Natural killer cell (primary cell): Measurements from ENCODE around the gene DLEC1. TPM values are rescaled to one million over a fixed set of nuclear protein-coding genes. Genes with fewer than 3 reads are reported as not detected.

Source experiments
- ATAC-seq, 3 donors: fragments of 150-1000 bp in 2 of 3; fragments of 200-7000 bp in 1 of 3; cut with Tn5 transposase; 1 replicate in 1 of 3; 2 replicates in 2 of 3; pipeline ENCODE4 v1.10.0; 2021; ENCODE audit warnings: mild to moderate bottlenecking in 2 of 3, moderate library complexity in 2 of 3
- DNase-seq, 2 donors: peaks; one replicate each; pipeline versions ENCODE4 v3.0.0 to v3.0.0-alpha.2; 2013 to 2021; ENCODE audit warnings: mixed read lengths in 1 of 2
- H3K27ac ChIP-seq: one replicate; pipeline ENCODE4 v1.5.1; 2013; ENCODE audit warnings: mild to moderate bottlenecking, low read length
- H3K27me3 ChIP-seq: one replicate; pipeline ENCODE4 v1.6.1; 2013; ENCODE audit warnings: low read length; ENCODE audit not compliant: control insufficient read depth, insufficient read depth
- H3K36me3 ChIP-seq: one replicate; pipeline ENCODE4 v1.6.1; 2013; ENCODE audit warnings: low read length; ENCODE audit not compliant: control insufficient read depth, insufficient read depth
- H3K4me1 ChIP-seq: one replicate; pipeline ENCODE4 v1.6.1; 2013; ENCODE audit warnings: low read length; ENCODE audit not compliant: control insufficient read depth, insufficient read depth
- H3K4me3 ChIP-seq: one replicate; pipeline ENCODE4 v1.5.1; 2013; ENCODE audit warnings: low read length
- H3K9me3 ChIP-seq: one replicate; pipeline ENCODE4 v1.6.1; 2013; ENCODE audit warnings: low read length; ENCODE audit not compliant: control insufficient read depth, insufficient read depth
- H3K27ac Mint-ChIP-seq, 2 donors: one replicate each; pipeline ENCODE4 v1.8.0; 2022; ENCODE audit warnings: mild to moderate bottlenecking in 2 of 2, mixed read lengths in 2 of 2, moderate library complexity in 1 of 2
- H3K27me3 Mint-ChIP-seq, 2 donors: one replicate each; pipeline ENCODE4 v1.8.0; 2022; ENCODE audit warnings: low read depth in 2 of 2, mixed read lengths in 2 of 2
- H3K36me3 Mint-ChIP-seq: one replicate; pipeline ENCODE4 v1.8.0; 2022; ENCODE audit warnings: mixed read lengths
- H3K4me1 Mint-ChIP-seq, 2 donors: one replicate each; pipeline ENCODE4 v1.8.0; 2022; ENCODE audit warnings: mixed read lengths in 2 of 2
- H3K4me3 Mint-ChIP-seq: one replicate; pipeline ENCODE4 v1.8.0; 2022; ENCODE audit warnings: mild to moderate bottlenecking, moderate library complexity, mixed read lengths
- H3K9me3 Mint-ChIP-seq, 2 donors: one replicate each; pipeline ENCODE4 v1.8.0; 2022; ENCODE audit warnings: mixed read lengths in 2 of 2
- WGBS: methylation state at CpG from one replicate; pipeline ENCODE4 v1.1.7; 2013; ENCODE audit warnings: missing lambda C conversion rate; ENCODE audit not compliant: insufficient coverage; 5-methylcytosine and 5-hydroxymethylcytosine counted together
- intact Hi-C: fragments of 100-400 bp; cut with micrococcal nuclease; formaldehyde crosslinking; loops from one replicate; pipeline ENCODE4 v1.14.2; 2022
- total RNA-seq, 4 donors: library from RNA; stranded (reverse); fragments of 120-200 nt in 1 of 4; gene quantifications; one replicate each; pipeline versions ENCODE4 v1.2.3 to v1.2.4, GENCODE V29; 2013 to 2022
- TF ChIP-seq, protein P1 (sequence below): fragments of 200-600 bp; IDR thresholded peaks from one replicate; pipeline ENCODE4 v1.8.0; 2022; ENCODE audit warnings: antibody characterized with exemption

The DLEC1 gene
- total RNA-seq, 3 donors from 2014 or later (not counting 1 experiment from before 2014, with no cell fraction given): 6.1 to 7.5 (median 7.0) TPM

DNA sequence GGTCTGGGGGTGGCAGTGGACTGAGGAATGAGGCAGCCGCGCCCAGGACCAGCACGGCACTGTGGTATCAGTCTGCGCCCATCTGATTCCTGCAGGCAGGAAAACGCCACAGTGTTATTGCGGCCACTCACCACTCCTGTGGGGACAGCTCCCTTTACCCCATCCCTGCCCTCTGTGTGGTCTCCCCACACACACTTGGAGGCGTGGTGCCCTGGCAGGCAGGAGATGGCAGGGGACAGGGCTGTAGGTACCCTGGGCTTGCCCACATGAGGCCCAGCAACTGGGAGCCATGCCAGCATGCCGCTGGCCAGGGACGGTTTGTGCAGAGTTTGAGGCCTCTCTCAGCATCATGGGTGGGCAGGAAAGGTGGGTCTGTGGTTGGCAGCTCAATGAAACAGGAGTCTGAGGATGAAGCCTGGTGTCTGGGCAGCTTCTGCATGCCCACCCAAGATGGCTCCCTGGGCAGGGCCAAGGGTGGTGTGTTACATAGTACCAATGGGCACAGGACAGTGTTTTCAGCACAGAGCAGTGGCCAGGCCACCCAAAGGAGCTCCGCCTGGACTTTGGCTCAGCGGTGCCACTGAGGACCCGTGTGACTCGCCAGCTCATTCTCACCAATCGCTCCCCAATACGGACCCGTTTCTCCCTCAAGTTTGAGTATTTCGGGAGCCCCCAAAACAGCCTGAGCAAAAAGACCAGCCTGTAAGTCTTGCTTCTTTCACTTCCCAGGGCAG, 70.7 kb downstream of the DLEC1 start:
- no peak overlapping the region for H3K4me3 ChIP-seq
- H3K36me3 Mint-ChIP-seq: peaks cover 10% of the 10 kb centered on the region
- TF ChIP-seq, protein P1, sequence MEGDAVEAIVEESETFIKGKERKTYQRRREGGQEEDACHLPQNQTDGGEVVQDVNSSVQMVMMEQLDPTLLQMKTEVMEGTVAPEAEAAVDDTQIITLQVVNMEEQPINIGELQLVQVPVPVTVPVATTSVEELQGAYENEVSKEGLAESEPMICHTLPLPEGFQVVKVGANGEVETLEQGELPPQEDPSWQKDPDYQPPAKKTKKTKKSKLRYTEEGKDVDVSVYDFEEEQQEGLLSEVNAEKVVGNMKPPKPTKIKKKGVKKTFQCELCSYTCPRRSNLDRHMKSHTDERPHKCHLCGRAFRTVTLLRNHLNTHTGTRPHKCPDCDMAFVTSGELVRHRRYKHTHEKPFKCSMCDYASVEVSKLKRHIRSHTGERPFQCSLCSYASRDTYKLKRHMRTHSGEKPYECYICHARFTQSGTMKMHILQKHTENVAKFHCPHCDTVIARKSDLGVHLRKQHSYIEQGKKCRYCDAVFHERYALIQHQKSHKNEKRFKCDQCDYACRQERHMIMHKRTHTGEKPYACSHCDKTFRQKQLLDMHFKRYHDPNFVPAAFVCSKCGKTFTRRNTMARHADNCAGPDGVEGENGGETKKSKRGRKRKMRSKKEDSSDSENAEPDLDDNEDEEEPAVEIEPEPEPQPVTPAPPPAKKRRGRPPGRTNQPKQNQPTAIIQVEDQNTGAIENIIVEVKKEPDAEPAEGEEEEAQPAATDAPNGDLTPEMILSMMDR: no peak
- intact Hi-C loops: no loop called here
- peaks cover 2 to 4% of the 10 kb centered on the region in 2 donors for H3K9me3 Mint-ChIP-seq
- H3K36me3 ChIP-seq: no peaks in the 10 kb centered on the region
- ATAC-seq (no peak), DNase-seq (no peak)
- peaks cover 9% of the 10 kb centered on the region for H3K4me1 ChIP-seq
- H3K27ac ChIP-seq: no peak overlapping the region
- H3K27ac Mint-ChIP-seq: no peak overlapping the region
- peaks cover 0 to 3% of the 10 kb centered on the region in 2 donors for H3K27me3 Mint-ChIP-seq
- 87% methylated on average over 17 of the region's 17 CpGs for WGBS
- no peak overlapping the region for H3K4me3 Mint-ChIP-seq
- no peaks in the 10 kb centered on the region for H3K9me3 ChIP-seq
- no peaks in the 10 kb centered on the region for H3K27me3 ChIP-seq
- no peaks in the 10 kb centered on the region for H3K4me1 Mint-ChIP-seq

DNA sequence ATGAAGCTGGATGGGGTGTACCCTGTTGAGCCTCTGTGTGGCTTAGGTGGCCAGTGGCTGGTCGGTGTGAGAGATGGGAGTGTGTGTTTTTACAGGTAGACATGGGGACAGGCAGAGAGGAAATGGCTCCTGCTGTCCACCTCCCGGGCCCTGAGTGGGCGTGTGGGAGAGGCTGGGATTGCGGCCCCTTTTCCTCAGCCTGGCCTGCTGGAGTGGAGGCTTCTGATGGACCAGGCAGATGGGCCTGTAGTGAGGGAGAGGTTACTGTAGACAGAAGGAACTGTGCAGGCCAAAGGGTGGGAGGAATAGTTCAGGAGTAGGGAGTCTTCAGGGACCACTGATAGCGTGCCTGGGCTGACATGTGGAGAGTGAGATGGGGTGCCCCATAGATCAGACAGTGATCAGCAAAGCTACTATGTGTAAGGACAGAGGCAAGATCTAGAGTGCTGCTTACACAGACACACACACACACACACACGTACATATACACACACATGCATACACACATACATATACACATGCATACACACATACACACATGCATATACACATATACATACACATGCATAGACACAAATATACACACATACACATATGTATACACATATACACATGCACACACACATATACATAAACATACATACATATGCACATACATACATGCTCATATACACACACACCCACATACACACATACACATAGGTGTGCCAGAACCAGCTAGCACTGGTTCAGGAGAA, 71.5 kb downstream of the DLEC1 start:
- intact Hi-C loops: no loop called here
- peaks cover 0 to 5% of the 10 kb centered on the region in 2 donors for H3K4me1 Mint-ChIP-seq
- Histone ChIP-seq H3K27ac (no peak overlapping the region), H3K4me1 (peaks cover 9% of the 10 kb centered on the region), H3K4me3 (no peak overlapping the region), H3K9me3 (no peaks in the 10 kb centered on the region), H3K27me3 (no peaks in the 10 kb centered on the region), H3K36me3 (no peaks in the 10 kb centered on the region)
- 92% methylated on average over 6 of the region's 6 CpGs for WGBS
- DNase-seq (no peak), ATAC-seq (no peak)
- TF ChIP-seq, protein P1: no peak
- no peak overlapping the region for H3K4me3 Mint-ChIP-seq
- peaks cover 0 to 3% of the 10 kb centered on the region in 2 donors for H3K27me3 Mint-ChIP-seq
- H3K9me3 Mint-ChIP-seq: peaks cover 2 to 4% of the 10 kb centered on the region in 2 donors
- H3K36me3 Mint-ChIP-seq: peaks cover 5% of the 10 kb centered on the region
- H3K27ac Mint-ChIP-seq: no peak overlapping the region

DNA sequence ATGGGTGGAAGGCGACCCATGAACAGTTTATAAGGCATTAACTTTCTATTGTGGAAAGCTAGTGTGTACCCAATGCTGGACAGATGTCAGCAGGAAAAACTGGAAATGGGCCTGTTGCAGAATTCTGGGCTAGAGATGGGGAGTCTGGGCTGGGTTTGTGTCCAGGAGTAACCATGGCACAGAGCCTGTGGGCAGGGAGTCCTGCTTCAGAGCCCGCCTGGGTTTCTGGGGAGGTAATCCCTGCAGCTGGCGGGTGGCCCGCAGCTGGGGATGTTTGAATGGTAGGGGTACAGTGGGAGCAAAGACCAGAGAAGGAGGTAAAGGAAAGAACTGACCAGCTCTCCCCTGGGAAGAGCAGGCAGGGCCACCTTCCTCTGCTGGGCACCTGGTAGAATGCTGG, 72.2 kb downstream of the DLEC1 start:
- DNase-seq (no peak), ATAC-seq (no peak)
- TF ChIP-seq, protein P1: no peak
- intact Hi-C loops: no loop called here
- Mint-ChIP-seq H3K27ac (no peak overlapping the region), H3K9me3 (no peaks in the 10 kb centered on the region), H3K36me3 (no peaks in the 10 kb centered on the region), H3K4me3 (no peak overlapping the region), H3K4me1 (peaks cover 0 to 10% of the 10 kb centered on the region in 2 donors), H3K27me3 (no peaks in the 10 kb centered on the region)
- peaks cover 9% of the 10 kb centered on the region for H3K4me1 ChIP-seq
- WGBS: 94% methylated on average over 4 of the region's 4 CpGs
- no peaks in the 10 kb centered on the region for H3K9me3 ChIP-seq
- no peaks in the 10 kb centered on the region for H3K36me3 ChIP-seq
- no peak overlapping the region for H3K4me3 ChIP-seq
- H3K27ac ChIP-seq: no peak overlapping the region
- no peaks in the 10 kb centered on the region for H3K27me3 ChIP-seq
